GM12878 (cell line): ENCODE measurements around the gene RAB21. TPM values are rescaled to one million over a fixed set of nuclear protein-coding genes. Genes with fewer than 3 reads are reported as not detected.

Source experiments
- ATAC-seq: fragments of 200-7000 bp; cut with Tn5 transposase; 3 replicates; pipeline ENCODE4 v1.9.1; 2020; ENCODE audit warnings: mild to moderate bottlenecking, moderate library complexity
- BruUV-seq: library from RNA; stranded (reverse); fragments of 400-500 nt; replicated peaks from 2 replicates; lab custom pipeline; 2021; lab: Mats Ljungman, UMichigan
- CTCF ChIA-PET: fragments of 300-600 bp; sonication (Branson Sonifier 250); formaldehyde crosslinking; extraction: SDS; loops from one replicate; lab custom pipeline; 2021; ENCODE audit warnings: inconsistent platforms; lab: Yijun Ruan, JAX
- POLR2A ChIA-PET: fragments of 350-600 bp; formaldehyde crosslinking; extraction: SDS; loops from one replicate; lab custom pipeline; 2021; ENCODE audit warnings: inconsistent platforms; lab: Charles Lee
- RAD21 ChIA-PET: fragments of 300-600 bp; sonication (Branson Sonifier 250); formaldehyde crosslinking; loops from one replicate; lab custom pipeline; 2023; ENCODE audit warnings: antibody characterized with exemption; ENCODE audit not compliant: unreplicated experiment; lab: Charles Lee
- SMC1A ChIA-PET: fragments of 300-600 bp; sonication (Branson Sonifier 250); formaldehyde crosslinking; loops from one replicate; lab custom pipeline; 2023; ENCODE audit not compliant: unreplicated experiment, uncharacterized antibody; lab: Charles Lee
- DNase-seq: peaks from one replicate; pipeline ENCODE4 v3.0.0-alpha.2; 2011; ENCODE audit warnings: low read depth, low spot score
- FAIRE-seq: peaks from 3 replicates; lab custom pipeline; 2011; peaks lifted over from hg19 to GRCh38; lab: Jason Lieb, UNC
- H2AFZ ChIP-seq: 2 replicates; pipeline ENCODE4 v1.6.0; 2011; ENCODE audit warnings: low read depth, low read length, control low read depth; ENCODE audit not compliant: control insufficient read depth
- H3K27ac ChIP-seq: 2 replicates; pipeline ENCODE4 v1.5.1; 2011; ENCODE audit warnings: control low read depth; ENCODE audit not compliant: control insufficient read depth, insufficient read depth
- H3K27me3 ChIP-seq, 2 experiments: replicated peaks in 1 of 2; 2 replicates each; pipeline versions ENCODE4 v1.6.0 to v1.6.1; 2011; ENCODE audit warnings: low read length in 1 of 2; ENCODE audit not compliant: control insufficient read depth in 2 of 2, insufficient read depth in 2 of 2
- H3K36me3 ChIP-seq, 2 experiments: 2 replicates each; pipeline ENCODE4 v1.5.1; 2011; ENCODE audit warnings: low read length in 1 of 2; ENCODE audit not compliant: control insufficient read depth in 2 of 2, insufficient read depth in 2 of 2
- H3K4me1 ChIP-seq: 2 replicates; pipeline ENCODE4 v1.6.1; 2011; ENCODE audit warnings: mild to moderate bottlenecking, low read length, moderate library complexity, mixed read lengths; ENCODE audit not compliant: control insufficient read depth, insufficient read depth
- H3K4me2 ChIP-seq: 2 replicates; pipeline ENCODE4 v1.6.0; 2011; ENCODE audit warnings: control low read depth; ENCODE audit not compliant: control insufficient read depth, insufficient read depth
- H3K4me3 ChIP-seq: fragments of 200-600 bp; sonication (generic); 2 replicates; pipeline ENCODE4 v1.5.1; 2016
- H3K79me2 ChIP-seq: 2 replicates; pipeline ENCODE4 v1.6.0; 2011; ENCODE audit warnings: low read length; ENCODE audit not compliant: control insufficient read depth, insufficient read depth
- H3K9ac ChIP-seq: 2 replicates; pipeline ENCODE4 v1.8.0; 2011; ENCODE audit warnings: low read length, control low read depth, mixed read lengths; ENCODE audit not compliant: control insufficient read depth, insufficient read depth
- H3K9me3 ChIP-seq: replicated peaks from 3 replicates; pipeline ENCODE4 v1.5.1; 2011; ENCODE audit warnings: mild to moderate bottlenecking, low read length; ENCODE audit not compliant: control insufficient read depth, insufficient read depth
- H4K20me1 ChIP-seq: 2 replicates; pipeline ENCODE4 v1.6.0; 2011; ENCODE audit not compliant: control insufficient read depth, insufficient read depth
- MEF2B ChIP-seq: fragments of 450-650 bp; IDR thresholded peaks from 2 replicates; pipeline ENCODE4 v1.6.1; 2018; ENCODE audit warnings: mild to moderate bottlenecking, moderate library complexity; ENCODE audit not compliant: partially characterized antibody, poor library complexity, severe bottlenecking
- MTA3 ChIP-seq: IDR thresholded peaks from 2 replicates; pipeline ENCODE4 v1.6.1; 2012; ENCODE audit warnings: low read length, inconsistent platforms, borderline replicate concordance
- NR2F1 ChIP-seq: fragments of 450-650 bp; conservative IDR thresholded peaks from 2 replicates; pipeline ENCODE4 v1.6.1; 2017; ENCODE audit warnings: mild to moderate bottlenecking
- PKNOX1 ChIP-seq: fragments of 450-650 bp; IDR thresholded peaks from 2 replicates; pipeline ENCODE4 v1.6.1; 2016; ENCODE audit warnings: mild to moderate bottlenecking
- POU2F2 ChIP-seq: IDR thresholded peaks from 3 replicates; pipeline ENCODE4 v1.6.1; 2011; ENCODE audit warnings: low read depth, mild to moderate bottlenecking, low read length, borderline replicate concordance
- RELA ChIP-seq: fragments of 450-650 bp; IDR thresholded peaks from 2 replicates; pipeline ENCODE4 v1.8.0; 2014; ENCODE audit warnings: borderline replicate concordance; ENCODE audit not compliant: partially characterized antibody
- SREBF1 ChIP-seq: IDR thresholded peaks from 2 replicates; pipeline ENCODE4 v1.6.1; 2012; ENCODE audit warnings: mild to moderate bottlenecking, low read length
- SREBF2 ChIP-seq: IDR thresholded peaks from 2 replicates; pipeline ENCODE4 v1.6.1; 2012; ENCODE audit warnings: mild to moderate bottlenecking, low read length
- ZNF592 ChIP-seq: fragments of 450-650 bp; IDR thresholded peaks from 2 replicates; pipeline ENCODE4 v1.6.1; 2017; ENCODE audit warnings: mild to moderate bottlenecking, moderate library complexity
- WGBS: methylation state at CpG from one replicate; pipeline ENCODE4 v1.1.6; 2016; ENCODE audit warnings: low lambda C conversion rate; ENCODE audit not compliant: insufficient replicate concordance, insufficient coverage; ENCODE audit errors: missing lambda C conversion rate; 5-methylcytosine and 5-hydroxymethylcytosine counted together
- in situ Hi-C: fragments of 300-500 bp; cut with MboI; formaldehyde crosslinking; loops from 9 replicates; pipeline ENCODE4 v1.14.3; 2018; ENCODE audit warnings: mixed read lengths
- intact Hi-C: fragments of 100-400 bp; cut with micrococcal nuclease; formaldehyde crosslinking; loops from one replicate; pipeline ENCODE4 v1.14.2; 2022; ENCODE audit not compliant: unreplicated experiment
- polyA plus RNA-seq, 11 experiments: library from polyadenylated mRNA; depleted of rRNA in 4 of 11; unstranded in 6 of 11; stranded (reverse) in 5 of 11; fragments of >200 nt; fragmentation: Nextera tagmentation in 4 of 11; fragmentation: Illumina TruSeq in 1 of 11; extraction: Ambion mirVana in 4 of 11; extraction: Trizol in 1 of 11; gene quantifications; 1 replicate in 1 of 11; 2 replicates in 10 of 11; pipeline versions ENCODE4 v1.2.1 to v1.2.3, GENCODE V29; 2011 to 2016; ENCODE audit warnings: inconsistent platforms in 2 of 11, missing spikeins in 2 of 11, low read depth in 1 of 11
- total RNA-seq, 4 experiments: library from RNA; depleted of rRNA in 3 of 4; stranded (reverse); fragments of >200 nt in 3 of 4; fragmentation: Illumina TruSeq in 1 of 4; extraction: Trizol in 1 of 4; gene quantifications; 2 replicates each; pipeline versions ENCODE4 v1.2.1 to v1.2.3, GENCODE V29; 2013 to 2021
- TF ChIP-seq, protein P1 (sequence below): IDR thresholded peaks from 2 replicates; pipeline ENCODE4 v1.6.1; 2011; ENCODE audit warnings: low read depth, low read length, improper control_type of control experiment, borderline replicate concordance
- TF ChIP-seq, protein P2 (sequence below): fragments of 450-650 bp; IDR thresholded peaks from 2 replicates; pipeline ENCODE4 v1.6.1; 2018; ENCODE audit warnings: mild to moderate bottlenecking, low read depth, moderate library complexity; ENCODE audit not compliant: partially characterized antibody

RAB21 gene
- total and polyA plus RNA-seq, 10 of the 15 experiments (the other 5 are each of a cell fraction or from before 2014, with no cell fraction given): 2.8 to 42.8 (median 16.1) TPM

GRCh38 chr12:71748081-71748850 is 6.4 kb upstream of the RAB21 start (continued):
- no peak for TF ChIP-seq PKNOX1

DNA sequence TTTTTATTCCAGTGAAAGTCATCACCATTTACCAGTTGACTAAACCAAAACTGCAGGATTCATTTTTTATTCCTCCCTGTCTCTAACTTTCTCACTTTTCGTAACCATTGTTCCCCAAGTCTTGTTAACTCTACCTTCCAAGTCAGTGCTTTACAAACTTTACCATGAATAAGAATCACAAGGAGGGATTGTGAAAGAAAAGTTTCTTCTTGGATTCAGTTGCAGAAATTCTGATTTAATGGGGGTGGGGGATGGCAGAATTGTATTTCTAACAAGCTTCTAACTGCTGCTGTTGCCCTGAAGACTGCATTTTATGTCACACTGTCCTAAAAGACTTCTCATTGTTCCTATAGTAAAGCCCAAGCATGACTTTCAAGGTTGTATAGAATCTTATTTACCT is 5.0 kb upstream of the RAB21 start:
- in situ Hi-C loops (loop anchor here (5.0 to 25.0 kb wide), 2 partner anchors 332 to 1012 kb away; no protein-coding TSS in a partner anchor), intact Hi-C loops (loop anchor here (5.0 to 10.0 kb wide), 2 partner anchors 532 to 1015 kb away; no protein-coding TSS in a partner anchor)
- 96% methylated on average over 1 of the region's 1 CpG for WGBS
- no peak overlapping the region for H3K9ac ChIP-seq
- CTCF ChIA-PET: interaction anchor here (1.1 to 7.9 kb wide), 8 partner anchors 63 to 357 kb away, joined by 3 to 131 read pairs (median 8); partner anchors contain the start of genes THAP2, TMEM19 and ZFC3H1
- H3K4me2 ChIP-seq: no peak overlapping the region
- H3K79me2 ChIP-seq: peaks cover 4% of the 10 kb centered on the region
- no TSS peak for BruUV-seq
- H3K36me3 ChIP-seq: no peaks in the 10 kb centered on the region
- RAD21 ChIA-PET: interaction anchor here (1.3 to 7.5 kb wide), 3 partner anchors 64 to 113 kb away, joined by 3 to 139 read pairs (median 52); partner anchors contain the start of genes TBC1D15 and TMEM19
- no peak overlapping the region for H2AFZ ChIP-seq
- POLR2A ChIA-PET: no interaction called here
- no peaks in the 10 kb centered on the region; a peak in 1 of 4 replicates for H3K27me3 ChIP-seq
- ATAC-seq (no peak), DNase-seq (no peak), FAIRE-seq (no peak)
- no peaks in the 10 kb centered on the region for H3K9me3 ChIP-seq
- H3K4me3 ChIP-seq: no peak overlapping the region
- H3K27ac ChIP-seq: no peak overlapping the region
- SMC1A ChIA-PET: interaction anchor here (0.9 to 7.7 kb wide), 7 partner anchors 9 to 334 kb away, joined by 3 to 117 read pairs (median 4); partner anchors contain the start of gene TMEM19
- H3K4me1 ChIP-seq: peaks cover 4% of the 10 kb centered on the region
- H4K20me1 ChIP-seq: no peaks in the 10 kb centered on the region
- TF ChIP-seq, protein P1, sequence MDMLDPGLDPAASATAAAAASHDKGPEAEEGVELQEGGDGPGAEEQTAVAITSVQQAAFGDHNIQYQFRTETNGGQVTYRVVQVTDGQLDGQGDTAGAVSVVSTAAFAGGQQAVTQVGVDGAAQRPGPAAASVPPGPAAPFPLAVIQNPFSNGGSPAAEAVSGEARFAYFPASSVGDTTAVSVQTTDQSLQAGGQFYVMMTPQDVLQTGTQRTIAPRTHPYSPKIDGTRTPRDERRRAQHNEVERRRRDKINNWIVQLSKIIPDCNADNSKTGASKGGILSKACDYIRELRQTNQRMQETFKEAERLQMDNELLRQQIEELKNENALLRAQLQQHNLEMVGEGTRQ: no peak
- no peak for TF ChIP-seq ZNF592
- no peak for TF ChIP-seq SREBF1
- no peak for TF ChIP-seq RELA
- TF ChIP-seq MEF2B: no peak
- no peak for TF ChIP-seq SREBF2
- no peak for TF ChIP-seq NR2F1
- TF ChIP-seq MTA3: no peak
- TF ChIP-seq, protein P2, sequence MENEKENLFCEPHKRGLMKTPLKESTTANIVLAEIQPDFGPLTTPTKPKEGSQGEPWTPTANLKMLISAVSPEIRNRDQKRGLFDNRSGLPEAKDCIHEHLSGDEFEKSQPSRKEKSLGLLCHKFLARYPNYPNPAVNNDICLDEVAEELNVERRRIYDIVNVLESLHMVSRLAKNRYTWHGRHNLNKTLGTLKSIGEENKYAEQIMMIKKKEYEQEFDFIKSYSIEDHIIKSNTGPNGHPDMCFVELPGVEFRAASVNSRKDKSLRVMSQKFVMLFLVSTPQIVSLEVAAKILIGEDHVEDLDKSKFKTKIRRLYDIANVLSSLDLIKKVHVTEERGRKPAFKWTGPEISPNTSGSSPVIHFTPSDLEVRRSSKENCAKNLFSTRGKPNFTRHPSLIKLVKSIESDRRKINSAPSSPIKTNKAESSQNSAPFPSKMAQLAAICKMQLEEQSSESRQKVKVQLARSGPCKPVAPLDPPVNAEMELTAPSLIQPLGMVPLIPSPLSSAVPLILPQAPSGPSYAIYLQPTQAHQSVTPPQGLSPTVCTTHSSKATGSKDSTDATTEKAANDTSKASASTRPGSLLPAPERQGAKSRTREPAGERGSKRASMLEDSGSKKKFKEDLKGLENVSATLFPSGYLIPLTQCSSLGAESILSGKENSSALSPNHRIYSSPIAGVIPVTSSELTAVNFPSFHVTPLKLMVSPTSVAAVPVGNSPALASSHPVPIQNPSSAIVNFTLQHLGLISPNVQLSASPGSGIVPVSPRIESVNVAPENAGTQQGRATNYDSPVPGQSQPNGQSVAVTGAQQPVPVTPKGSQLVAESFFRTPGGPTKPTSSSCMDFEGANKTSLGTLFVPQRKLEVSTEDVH: no peak
- no peak for TF ChIP-seq POU2F2
